ENCODE measurements around the gene SMPDL3A. TPM values are rescaled to one million over a fixed set of nuclear protein-coding genes. Genes with fewer than 3 reads are reported as not detected.

The SMPDL3A gene
- total and polyA plus RNA-seq, 2 donors (not counting 1 experiment from before 2014, with no cell fraction given): 0.21 to 2.0 TPM

DNA sequence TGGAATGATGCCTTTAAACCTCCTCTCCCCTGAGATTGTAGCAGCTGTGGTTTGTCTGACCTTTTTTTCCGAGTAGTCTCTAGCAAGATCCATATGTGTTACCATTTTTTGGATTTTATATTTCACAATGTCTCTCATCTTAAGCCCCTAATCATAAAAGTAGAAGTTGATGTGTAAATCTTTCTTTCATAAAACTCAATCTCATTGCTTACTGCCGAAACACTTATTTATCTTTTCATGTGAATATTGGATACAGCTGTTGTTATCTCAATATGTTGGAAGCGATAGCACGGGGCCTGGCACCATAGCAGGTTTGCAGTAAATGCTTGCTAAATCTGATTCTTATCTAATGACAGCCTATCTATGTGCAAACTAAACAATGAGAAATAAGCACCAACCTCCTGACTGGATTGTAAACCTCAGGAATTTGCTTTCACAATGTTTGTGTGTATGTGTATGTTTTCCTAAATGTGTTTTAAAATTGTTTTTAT is 14.2 kb downstream of the SMPDL3A start:
- H3K4me1 ChIP-seq (ENCODE audit: control insufficient read depth in 2 of 2, insufficient read depth in 2 of 2, low read length in 2 of 2): no peaks in the 10 kb centered on the region
- H3K27me3 Mint-ChIP-seq: no peaks in the 10 kb centered on the region
- no peaks in the 10 kb centered on the region for H4K20me1 ChIP-seq (ENCODE audit: control insufficient read depth, insufficient read depth, low read length, poor library complexity, severe bottlenecking)
- no peaks in the 10 kb centered on the region for H3K27me3 ChIP-seq (replicated peaks in 1 of 4; ENCODE audit: control extremely low read depth in 1 of 4, control insufficient read depth in 3 of 4, insufficient read depth in 4 of 4, low read length in 3 of 4)
- H3K4me1 Mint-ChIP-seq: no peaks in the 10 kb centered on the region
- H3K27ac ChIP-seq (ENCODE audit: low read length in 2 of 2): no peak overlapping the region
- no peaks in the 10 kb centered on the region for H3K36me3 ChIP-seq (replicated peaks in 1 of 2; ENCODE audit: control extremely low read depth in 1 of 2, control insufficient read depth in 1 of 2, extremely low read depth in 1 of 2, insufficient read depth in 2 of 2, low read length in 1 of 2)
- no peaks in the 10 kb centered on the region for H3K79me2 ChIP-seq (ENCODE audit: control insufficient read depth, insufficient read depth, low read length)
- no peak for ATAC-seq (ENCODE audit: low read depth)
- WGBS (ENCODE audit: insufficient coverage): no CpG with 5 or more reads among the region's 4 CpGs
- intact Hi-C loops (cut with micrococcal nuclease): no loop called here
- H3K4me2 ChIP-seq (replicated peaks; ENCODE audit: low read depth, low read length, poor library complexity, severe bottlenecking): no peak overlapping the region
- no peak overlapping the region for H3K4me3 Mint-ChIP-seq
- no peaks in the 10 kb centered on the region for H3K9me3 ChIP-seq (ENCODE audit: control extremely low read depth in 1 of 3, control insufficient read depth in 2 of 3, insufficient read depth in 1 of 3, low read length in 2 of 3)
- H3K27ac Mint-ChIP-seq: no peak overlapping the region
- H3K4me3 ChIP-seq (ENCODE audit: control extremely low read depth in 1 of 5, extremely low read depth in 1 of 5, insufficient read depth in 1 of 5, low read depth in 2 of 5, low read length in 4 of 5): no peak overlapping the region
- CTCF ChIA-PET: interaction anchor here (0.6 kb wide), 1 partner anchor 36 kb away, joined by 4 read pairs; no protein-coding TSS in a partner anchor
- no peak overlapping the region for H2AFZ ChIP-seq (ENCODE audit: insufficient read depth, low read depth, low read length, poor library complexity, severe bottlenecking)
- H3K9ac ChIP-seq (ENCODE audit: low read length): no peak overlapping the region
- no peaks in the 10 kb centered on the region for H3K9me3 Mint-ChIP-seq (ENCODE audit: insufficient read depth)
- DNase-seq: no peak
- POLR2A ChIA-PET: no interaction called here
- no peak for TF ChIP-seq EZH2 (IDR thresholded peaks at IDR 0.05; ENCODE audit: borderline replicate concordance, insufficient read depth, low read depth, low read length, poor library complexity, severe bottlenecking)
- TF ChIP-seq, protein P1, sequence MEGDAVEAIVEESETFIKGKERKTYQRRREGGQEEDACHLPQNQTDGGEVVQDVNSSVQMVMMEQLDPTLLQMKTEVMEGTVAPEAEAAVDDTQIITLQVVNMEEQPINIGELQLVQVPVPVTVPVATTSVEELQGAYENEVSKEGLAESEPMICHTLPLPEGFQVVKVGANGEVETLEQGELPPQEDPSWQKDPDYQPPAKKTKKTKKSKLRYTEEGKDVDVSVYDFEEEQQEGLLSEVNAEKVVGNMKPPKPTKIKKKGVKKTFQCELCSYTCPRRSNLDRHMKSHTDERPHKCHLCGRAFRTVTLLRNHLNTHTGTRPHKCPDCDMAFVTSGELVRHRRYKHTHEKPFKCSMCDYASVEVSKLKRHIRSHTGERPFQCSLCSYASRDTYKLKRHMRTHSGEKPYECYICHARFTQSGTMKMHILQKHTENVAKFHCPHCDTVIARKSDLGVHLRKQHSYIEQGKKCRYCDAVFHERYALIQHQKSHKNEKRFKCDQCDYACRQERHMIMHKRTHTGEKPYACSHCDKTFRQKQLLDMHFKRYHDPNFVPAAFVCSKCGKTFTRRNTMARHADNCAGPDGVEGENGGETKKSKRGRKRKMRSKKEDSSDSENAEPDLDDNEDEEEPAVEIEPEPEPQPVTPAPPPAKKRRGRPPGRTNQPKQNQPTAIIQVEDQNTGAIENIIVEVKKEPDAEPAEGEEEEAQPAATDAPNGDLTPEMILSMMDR (IDR thresholded peaks at IDR 0.05): no peak

DNA sequence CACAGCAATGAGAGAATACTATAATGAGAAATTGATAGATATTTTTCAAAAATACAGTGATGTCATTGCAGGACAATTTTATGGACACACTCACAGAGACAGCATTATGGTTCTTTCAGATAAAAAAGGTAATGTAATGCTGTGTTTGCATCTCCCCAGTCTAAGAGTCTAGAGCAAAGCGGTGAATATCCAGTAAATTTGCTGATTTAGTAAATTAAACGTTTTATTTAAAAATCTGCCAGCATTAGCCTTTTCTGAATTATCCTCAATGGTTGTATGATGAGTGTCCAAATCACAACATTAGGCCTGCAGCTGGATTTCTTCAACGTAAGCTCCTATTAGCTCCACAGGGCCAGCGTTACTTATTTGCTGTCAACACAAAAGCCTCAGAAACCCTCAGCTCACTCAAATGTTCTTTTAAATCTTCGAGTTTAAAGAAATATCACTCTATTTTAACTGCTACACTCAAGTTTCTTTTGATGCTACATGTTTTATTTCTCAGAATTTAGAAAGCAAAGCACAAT is 16.0 kb downstream of the SMPDL3A start:
- Histone ChIP-seq H3K27ac (ENCODE audit: low read length in 2 of 2) (no peak overlapping the region), H3K4me3 (ENCODE audit: control extremely low read depth in 1 of 5, extremely low read depth in 1 of 5, insufficient read depth in 1 of 5, low read depth in 2 of 5, low read length in 4 of 5) (no peak overlapping the region), H3K79me2 (ENCODE audit: control insufficient read depth, insufficient read depth, low read length) (no peaks in the 10 kb centered on the region), H3K4me1 (ENCODE audit: control insufficient read depth in 2 of 2, insufficient read depth in 2 of 2, low read length in 2 of 2) (no peaks in the 10 kb centered on the region), H2AFZ (ENCODE audit: insufficient read depth, low read depth, low read length, poor library complexity, severe bottlenecking) (no peak overlapping the region), H4K20me1 (ENCODE audit: control insufficient read depth, insufficient read depth, low read length, poor library complexity, severe bottlenecking) (no peaks in the 10 kb centered on the region), H3K9ac (ENCODE audit: low read length) (no peak overlapping the region), H3K27me3 (replicated peaks in 1 of 4; ENCODE audit: control extremely low read depth in 1 of 4, control insufficient read depth in 3 of 4, insufficient read depth in 4 of 4, low read length in 3 of 4) (no peaks in the 10 kb centered on the region), H3K4me2 (replicated peaks; ENCODE audit: low read depth, low read length, poor library complexity, severe bottlenecking) (no peak overlapping the region), H3K36me3 (replicated peaks in 1 of 2; ENCODE audit: control extremely low read depth in 1 of 2, control insufficient read depth in 1 of 2, extremely low read depth in 1 of 2, insufficient read depth in 2 of 2, low read length in 1 of 2) (no peaks in the 10 kb centered on the region), H3K9me3 (ENCODE audit: control extremely low read depth in 1 of 3, control insufficient read depth in 2 of 3, insufficient read depth in 1 of 3, low read length in 2 of 3) (no peaks in the 10 kb centered on the region)
- H3K4me3 Mint-ChIP-seq: no peak overlapping the region
- ATAC-seq (ENCODE audit: low read depth) (no peak), DNase-seq (no peak)
- ChIA-PET CTCF (no interaction called here), POLR2A (no interaction called here)
- no peaks in the 10 kb centered on the region for H3K9me3 Mint-ChIP-seq (ENCODE audit: insufficient read depth)
- no peaks in the 10 kb centered on the region for H3K27me3 Mint-ChIP-seq
- TF ChIP-seq EZH2 (IDR thresholded peaks at IDR 0.05; ENCODE audit: borderline replicate concordance, insufficient read depth, low read depth, low read length, poor library complexity, severe bottlenecking): no peak
- TF ChIP-seq, protein P1 (IDR thresholded peaks at IDR 0.05): no peak
- intact Hi-C loops (cut with micrococcal nuclease): no loop called here
- H3K27ac Mint-ChIP-seq: no peak overlapping the region
- WGBS (ENCODE audit: insufficient coverage): 100% methylated on average over 3 of the region's 5 CpGs
- no peaks in the 10 kb centered on the region for H3K4me1 Mint-ChIP-seq

Data from B cell (primary cell).